ENCODE measurements around the gene PPFIA1. TPM values are rescaled to one million over a fixed set of nuclear protein-coding genes. Genes with fewer than 3 reads are reported as not detected.
A peak's percentile ranks its signal among the peaks of the same experiment; 100 is the strongest.

Gene PPFIA1
- total RNA-seq, 4 donors from 2014 or later: 21.0 to 34.7 (median 29.8) TPM

- no peak for TF ChIP-seq POLR2A (IDR thresholded peaks at IDR 0.05)
- H3K9me3 ChIP-seq: no peaks in the 10 kb centered on the region
- no peak overlapping the region for H3K4me3 ChIP-seq
- H3K36me3 ChIP-seq: peaks cover 2 to 26% (median 7%) of the 10 kb centered on the region in 3 donors
- intact Hi-C loops (cut with DNase I): no loop called here
- DNase-seq: no peak
- peaks cover 27 to 55% (median 29%) of the 10 kb centered on the region in 3 donors for H3K4me1 ChIP-seq
- 81 to 86% methylated on average over 10 of the region's 10 CpGs for WGBS, 2 donors
- H3K27me3 ChIP-seq: no peaks in the 10 kb centered on the region
- H3K27ac ChIP-seq: peak overlapping the region in 2 of 4 donors; percentile 13 to 35
Observed at GRCh38 chr11:70402016-70402415, 131.5 kb downstream of the PPFIA1 start.

- intact Hi-C loops (cut with DNase I): no loop called here
- TF ChIP-seq POLR2A (IDR thresholded peaks at IDR 0.05): no peak
- no peak for TF ChIP-seq CTCF (IDR thresholded peaks at IDR 0.05)
- H3K4me3 ChIP-seq: no peak overlapping the region
- DNase-seq: no peak
- peaks cover 20 to 48% (median 22%) of the 10 kb centered on the region in 3 donors for H3K4me1 ChIP-seq
- H3K9me3 ChIP-seq: no peaks in the 10 kb centered on the region
- H3K27ac ChIP-seq: peak overlapping the region in 2 of 4 donors; percentile 13 to 35
- no peaks in the 10 kb centered on the region for H3K27me3 ChIP-seq
- WGBS, 2 donors: 52% methylated on average over 1 of the region's 1 CpG
- H3K36me3 ChIP-seq: peaks cover 7 to 33% (median 11%) of the 10 kb centered on the region in 3 donors
Observed at GRCh38 chr11:70402685-70403084, 132.2 kb downstream of the PPFIA1 start.

- Histone ChIP-seq H3K4me1 (peaks cover 15 to 37% (median 18%) of the 10 kb centered on the region in 3 donors), H3K9me3 (no peaks in the 10 kb centered on the region), H3K36me3 (peaks cover 9 to 48% (median 24%) of the 10 kb centered on the region in 3 donors), H3K4me3 (no peak overlapping the region), H3K27ac (no peak overlapping the region), H3K27me3 (no peaks in the 10 kb centered on the region)
- no peak for DNase-seq
- intact Hi-C loops (cut with DNase I): no loop called here
- TF ChIP-seq CTCF (IDR thresholded peaks at IDR 0.05) (no peak), POLR2A (IDR thresholded peaks at IDR 0.05) (no peak)
- 86 to 92% methylated on average over 7 to 8 of the region's 11 CpGs for WGBS, 2 donors
Observed at GRCh38 chr11:70404244-70404643, 133.8 kb downstream of the PPFIA1 start.

GRCh38 chr11:70405679-70406395 is 135.3 kb downstream of the PPFIA1 start:
- Histone ChIP-seq H3K36me3 (peaks cover 25 to 64% (median 39%) of the 10 kb centered on the region in 3 donors), H3K4me1 (peaks cover 0 to 21% (median 9%) of the 10 kb centered on the region in 3 donors), H3K4me3 (no peak overlapping the region), H3K9me3 (no peaks in the 10 kb centered on the region), H3K27me3 (no peaks in the 10 kb centered on the region), H3K27ac (no peak overlapping the region)
- TF ChIP-seq POLR2A (IDR thresholded peaks at IDR 0.05) (no peak), CTCF (IDR thresholded peaks at IDR 0.05) (no peak)
- intact Hi-C loops (cut with DNase I): no loop called here
- DNase-seq: no peak
- 84 to 87% methylated on average over 10 to 16 of the region's 20 CpGs for WGBS, 2 donors

GRCh38 chr11:70407121-70407520 is 136.6 kb downstream of the PPFIA1 start:
- WGBS, 2 donors: 95 to 96% methylated on average over 11 of the region's 13 CpGs
- H3K27ac ChIP-seq: no peak overlapping the region
- H3K36me3 ChIP-seq: peaks cover 26 to 77% (median 52%) of the 10 kb centered on the region in 3 donors
- H3K4me3 ChIP-seq: no peak overlapping the region
- no peaks in the 10 kb centered on the region for H3K9me3 ChIP-seq
- H3K27me3 ChIP-seq: no peaks in the 10 kb centered on the region
- H3K4me1 ChIP-seq: peaks cover 0 to 9% (median 5%) of the 10 kb centered on the region in 3 donors
- TF ChIP-seq POLR2A (IDR thresholded peaks at IDR 0.05) (no peak), CTCF (IDR thresholded peaks at IDR 0.05) (no peak)
- intact Hi-C loops (cut with DNase I): no loop called here
- no peak for DNase-seq

All from esophagus squamous epithelium (tissue), 5 donors.